Measurements from ENCODE around the gene ZBTB45.
A peak's percentile ranks its signal among the peaks of the same experiment; 100 is the strongest.
"Not testable (repeated sequence)": the region's sequence is repeated elsewhere in the genome, so short reads cannot be mapped to it uniquely, and the experiment has no call there.

Gene ZBTB45

DNA sequence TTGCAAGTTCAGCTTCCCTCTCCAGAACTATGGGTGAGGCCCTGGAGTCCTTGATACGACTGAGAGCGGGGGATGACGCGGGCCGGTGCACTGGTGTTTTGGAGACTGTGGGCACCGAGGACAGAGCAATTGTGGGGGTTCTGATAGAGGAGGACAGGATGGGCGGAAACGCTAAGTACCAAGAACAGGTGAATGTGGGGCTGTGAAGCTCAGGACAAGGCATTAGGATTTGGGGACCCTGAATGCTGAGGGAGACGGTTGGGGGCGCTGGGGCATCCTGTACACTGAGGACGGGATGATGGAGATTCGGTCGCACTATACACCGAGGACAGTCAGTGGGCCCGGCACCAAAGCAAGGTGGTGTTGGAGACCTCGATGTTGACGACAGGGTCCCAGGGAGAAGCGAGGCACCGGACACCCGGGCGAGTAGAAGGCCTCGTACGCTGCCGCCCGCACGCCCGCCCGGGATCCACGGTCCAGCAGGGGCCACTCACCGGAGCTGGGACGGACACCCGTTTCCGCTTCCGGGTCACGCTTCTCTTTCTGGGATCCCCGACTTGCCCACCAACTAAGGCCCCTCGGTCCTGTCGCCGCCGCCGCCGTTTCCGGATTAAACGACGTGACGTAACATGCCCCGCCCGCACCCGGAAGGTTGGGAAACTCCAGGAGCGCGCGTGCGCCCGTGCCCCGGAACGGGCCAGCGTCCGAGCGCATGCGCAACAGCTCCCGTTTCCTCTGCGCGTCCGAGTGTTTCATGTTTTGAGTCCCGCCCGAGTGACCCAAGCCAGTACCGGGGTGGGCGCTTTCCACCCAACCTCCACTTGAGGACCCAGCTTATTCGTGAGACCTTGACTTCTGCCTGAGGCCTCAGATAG, 35.1 kb upstream of the ZBTB45 start, which contains the start of gene CHMP2A:
TSS of gene CHMP2A (minus strand) at position 612 of the 875 bp plus-strand sequence. CDS start 893 bp downstream, outside the sequence.
- FAIRE-seq = peak; percentile 96

DNA sequence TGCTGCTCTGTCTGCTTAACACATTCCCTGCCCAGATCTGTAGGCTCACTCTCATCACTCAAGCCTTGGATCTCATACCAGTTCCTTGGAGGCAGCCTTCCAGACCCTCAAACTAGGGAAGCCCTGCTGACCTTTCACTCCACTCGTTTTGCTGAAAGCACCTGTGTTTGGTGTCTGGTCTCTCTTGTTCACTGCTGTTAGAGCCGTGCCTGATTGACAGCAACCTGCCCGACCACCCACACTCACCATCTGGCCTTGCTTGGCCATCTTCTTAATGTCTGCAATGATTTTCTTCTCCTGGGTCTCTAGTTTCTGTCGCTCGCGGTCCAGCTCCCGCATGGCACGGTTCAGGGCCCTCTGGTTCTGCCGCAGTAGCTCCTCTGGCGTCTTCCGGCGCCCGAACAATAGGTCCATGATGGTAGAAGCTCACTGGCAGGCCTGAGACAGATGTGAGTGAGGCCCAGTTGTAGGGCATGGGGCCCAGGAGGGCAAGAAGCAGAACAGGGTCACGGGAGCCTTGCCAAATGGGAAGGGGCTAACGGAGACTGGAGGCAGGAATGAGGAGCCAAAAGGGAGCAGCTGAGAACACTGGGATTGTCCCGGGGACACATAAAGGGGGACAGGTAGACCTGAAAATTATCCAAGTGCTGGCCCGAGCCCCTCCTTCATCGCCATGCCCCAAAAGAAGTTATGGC, 34.3 kb upstream of the ZBTB45 start:
- no peak for FAIRE-seq

DNA sequence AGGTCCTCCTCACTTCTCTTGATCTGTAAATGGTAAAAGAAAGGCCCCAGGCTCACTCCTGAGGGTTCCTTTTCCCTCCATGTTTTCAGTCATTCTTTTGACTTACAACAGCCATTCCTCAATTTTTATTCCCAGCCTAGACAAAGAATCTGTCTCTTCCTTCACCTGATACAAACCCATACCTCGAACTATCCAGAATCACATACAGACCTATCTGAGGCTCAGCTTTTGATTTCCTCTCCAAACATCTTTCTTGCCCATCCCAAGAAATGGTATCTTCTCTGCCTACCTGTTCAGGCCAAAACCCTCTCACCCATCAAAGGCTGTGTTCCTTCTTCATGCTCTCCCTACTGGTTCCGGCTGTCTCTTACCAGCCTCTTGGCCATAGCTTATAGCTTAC, 33.0 kb upstream of the ZBTB45 start:
- no peak for FAIRE-seq

DNA sequence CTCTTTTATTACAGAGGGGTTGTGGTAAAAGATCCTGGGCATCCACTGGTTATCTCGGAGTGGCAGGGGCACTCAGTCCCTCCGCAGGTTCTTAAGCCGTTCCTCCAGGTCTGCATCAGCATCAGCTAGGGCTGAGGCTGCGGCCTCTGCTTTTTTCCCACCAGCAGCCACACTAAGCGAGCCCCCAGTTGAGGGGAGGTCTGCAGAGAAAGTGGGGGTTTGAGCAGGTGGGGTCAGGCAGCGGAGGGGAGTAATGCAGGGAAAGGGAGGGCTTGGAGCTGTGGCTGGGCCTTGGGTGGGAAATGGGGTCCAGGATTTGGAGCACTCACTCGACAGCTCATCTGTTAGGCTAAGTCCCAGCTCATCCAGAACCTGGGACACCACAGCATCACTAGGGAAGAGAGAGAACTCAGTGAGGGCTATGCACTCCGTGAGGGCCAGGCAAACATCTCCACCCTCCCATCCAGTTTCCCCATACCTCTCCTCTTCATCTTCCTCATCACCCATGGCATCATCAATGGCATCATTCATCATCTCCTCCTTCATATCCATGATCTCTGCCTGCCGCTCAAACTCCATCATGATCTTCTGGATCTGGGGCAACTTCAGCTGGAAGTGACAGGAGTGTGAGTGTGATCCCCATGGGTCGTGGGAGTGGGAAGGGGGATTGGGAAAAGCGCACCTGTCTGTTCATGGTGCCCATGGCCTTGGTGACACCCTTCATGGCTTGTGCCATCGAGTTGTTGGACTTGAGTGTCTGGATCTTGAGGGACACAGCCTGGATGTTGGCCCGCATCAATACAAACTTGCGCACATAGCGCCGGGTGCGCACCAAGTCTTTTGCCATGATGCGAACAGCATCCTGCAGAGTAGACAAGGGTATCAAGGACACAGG, 32.2 kb upstream of the ZBTB45 start:
- FAIRE-seq = no peak

DNA sequence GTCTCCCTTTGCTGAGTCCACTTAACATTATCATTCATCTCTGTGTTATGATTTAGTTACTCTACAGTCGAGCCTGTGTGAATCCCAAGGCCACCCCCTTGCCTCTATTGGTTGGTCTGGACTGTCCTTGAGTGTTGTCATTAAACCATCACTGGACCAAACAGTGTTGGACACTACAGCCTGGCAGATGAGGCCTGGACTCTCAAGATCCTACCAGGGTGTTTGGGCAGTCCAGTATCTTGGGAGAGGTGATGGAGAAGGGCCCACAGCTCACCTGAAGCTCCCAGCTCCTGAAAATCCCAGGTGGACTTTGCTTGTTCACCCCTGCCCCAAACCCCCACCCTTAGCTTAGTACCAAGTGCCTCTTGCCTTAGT, 31.5 kb upstream of the ZBTB45 start:
- FAIRE-seq = no peak

DNA sequence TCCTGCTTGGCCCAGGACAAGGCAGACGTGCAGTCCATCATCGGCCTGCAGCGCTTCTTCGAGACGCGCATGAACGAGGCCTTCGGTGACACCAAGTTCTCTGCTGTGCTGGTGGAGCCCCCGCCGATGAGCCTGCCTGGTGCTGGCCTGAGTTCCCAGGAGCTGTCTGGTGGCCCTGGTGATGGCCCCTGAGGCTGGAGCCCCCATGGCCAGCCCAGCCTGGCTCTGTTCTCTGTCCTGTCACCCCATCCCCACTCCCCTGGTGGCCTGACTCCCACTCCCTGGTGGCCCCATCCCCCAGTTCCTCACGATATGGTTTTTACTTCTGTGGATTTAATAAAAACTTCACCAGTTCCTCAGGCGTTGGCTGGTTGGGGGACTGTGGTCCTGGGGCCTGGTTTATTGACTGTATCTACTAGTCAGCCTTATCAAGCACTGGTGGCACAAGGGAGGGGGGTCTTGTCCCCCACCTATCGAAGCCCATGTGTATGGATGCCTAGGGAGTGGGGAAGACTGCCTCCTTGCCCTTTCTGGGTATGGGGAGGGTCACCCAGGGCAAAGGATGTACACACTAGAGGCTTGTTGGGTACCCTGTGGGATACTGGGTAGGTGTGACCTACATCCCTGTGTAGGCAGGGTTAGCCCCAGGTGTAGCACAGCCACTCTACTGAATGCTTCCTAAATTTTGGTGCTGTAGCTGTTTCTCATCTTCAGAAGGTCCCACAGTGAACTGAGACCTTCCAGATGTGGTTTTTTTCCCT, 30.9 kb upstream of the ZBTB45 start:
- FAIRE-seq = no peak

DNA sequence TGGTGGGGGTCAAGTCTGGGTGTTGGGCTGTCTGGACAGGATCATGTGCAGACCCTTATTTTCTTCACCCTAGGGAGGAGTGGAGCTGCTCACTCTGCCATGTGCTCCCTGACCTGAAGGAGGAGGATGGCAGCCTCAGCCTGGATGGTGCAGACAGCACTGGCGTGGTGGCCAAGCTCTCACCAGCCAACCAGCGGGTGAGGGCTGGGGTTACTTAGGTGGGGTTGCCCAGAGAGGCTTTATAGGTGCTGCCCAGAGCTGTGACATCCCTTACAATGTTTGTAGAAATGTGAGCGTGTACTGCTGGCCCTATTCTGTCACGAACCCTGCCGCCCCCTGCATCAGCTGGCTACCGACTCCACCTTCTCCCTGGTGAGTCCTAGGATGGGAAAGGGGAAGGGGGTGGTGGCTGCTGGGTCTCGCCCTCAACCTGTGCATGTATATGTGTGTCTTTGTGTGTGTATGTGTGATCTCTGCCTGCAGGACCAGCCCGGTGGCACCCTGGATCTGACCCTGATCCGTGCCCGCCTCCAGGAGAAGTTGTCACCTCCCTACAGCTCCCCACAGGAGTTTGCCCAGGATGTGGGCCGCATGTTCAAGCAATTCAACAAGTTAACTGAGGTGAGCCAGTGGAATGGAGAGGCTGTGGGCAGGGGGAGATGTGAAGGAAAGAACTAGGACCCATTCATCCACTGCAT, 30.2 kb upstream of the ZBTB45 start:
- no peak for FAIRE-seq

DNA sequence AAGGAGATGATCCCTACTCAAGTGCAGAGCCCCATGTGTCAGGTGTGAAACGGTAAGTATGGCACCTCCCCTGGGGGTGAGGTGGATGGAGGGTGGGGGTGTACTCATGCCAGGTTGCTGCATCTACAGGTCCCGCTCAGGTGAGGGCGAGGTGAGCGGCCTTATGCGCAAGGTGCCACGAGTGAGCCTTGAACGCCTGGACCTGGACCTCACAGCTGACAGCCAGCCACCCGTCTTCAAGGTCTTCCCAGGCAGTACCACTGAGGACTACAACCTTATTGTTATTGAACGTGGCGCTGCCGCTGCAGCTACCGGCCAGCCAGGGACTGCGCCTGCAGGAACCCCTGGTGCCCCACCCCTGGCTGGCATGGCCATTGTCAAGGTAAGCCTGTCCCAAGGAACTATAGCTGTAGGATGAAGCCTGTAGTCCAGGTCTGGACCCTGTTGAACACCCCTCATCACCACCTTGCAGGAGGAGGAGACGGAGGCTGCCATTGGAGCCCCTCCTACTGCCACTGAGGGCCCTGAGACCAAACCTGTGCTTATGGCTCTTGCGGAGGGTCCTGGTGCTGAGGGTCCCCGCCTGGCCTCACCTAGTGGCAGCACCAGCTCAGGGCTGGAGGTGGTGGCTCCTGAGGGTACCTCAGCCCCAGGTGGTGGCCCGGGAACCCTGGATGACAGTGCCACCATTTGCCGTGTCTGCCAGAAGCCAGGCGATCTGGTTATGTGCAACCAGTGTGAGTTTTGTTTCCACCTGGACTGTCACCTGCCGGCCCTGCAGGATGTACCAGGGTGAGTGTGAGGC, 29.5 kb upstream of the ZBTB45 start:
- no peak for FAIRE-seq

DNA sequence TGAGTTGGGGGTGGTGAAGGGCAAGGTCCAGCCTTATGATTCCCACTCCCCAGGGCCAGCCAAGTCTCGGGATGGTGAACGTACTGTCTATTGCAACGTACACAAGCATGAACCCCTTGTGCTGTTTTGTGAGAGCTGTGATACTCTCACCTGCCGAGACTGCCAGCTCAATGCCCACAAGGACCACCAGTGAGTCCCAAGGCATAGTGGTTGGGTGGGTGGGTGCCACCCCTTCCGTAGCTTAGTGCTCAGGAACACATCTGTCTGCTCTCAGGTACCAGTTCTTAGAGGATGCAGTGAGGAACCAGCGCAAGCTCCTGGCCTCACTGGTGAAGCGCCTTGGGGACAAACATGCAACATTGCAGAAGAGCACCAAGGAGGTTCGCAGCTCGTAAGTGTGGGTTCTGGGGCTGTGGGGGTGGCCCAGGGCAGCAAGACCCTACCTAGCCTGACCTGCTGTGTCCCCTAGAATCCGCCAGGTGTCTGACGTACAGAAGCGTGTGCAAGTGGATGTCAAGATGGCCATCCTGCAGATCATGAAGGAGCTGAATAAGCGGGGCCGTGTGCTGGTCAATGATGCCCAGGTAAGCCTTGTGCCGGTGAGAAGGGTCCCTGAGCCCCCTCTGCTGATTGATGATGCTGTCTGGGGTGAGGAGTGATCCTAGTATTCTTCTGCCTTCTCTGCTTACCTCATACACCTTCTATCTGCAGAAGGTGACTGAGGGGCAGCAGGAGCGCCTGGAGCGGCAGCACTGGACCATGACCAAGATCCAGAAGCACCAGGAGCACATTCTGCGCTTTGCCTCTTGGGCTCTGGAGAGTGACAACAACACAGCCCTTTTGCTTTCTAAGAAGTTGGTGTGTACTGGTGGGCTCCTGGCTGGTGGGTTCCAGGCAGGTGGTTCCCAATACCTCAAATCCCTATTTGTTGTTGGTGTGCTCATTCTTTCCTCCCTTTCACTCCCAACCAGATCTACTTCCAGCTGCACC, 28.0 kb upstream of the ZBTB45 start:
- FAIRE-seq = no peak

DNA sequence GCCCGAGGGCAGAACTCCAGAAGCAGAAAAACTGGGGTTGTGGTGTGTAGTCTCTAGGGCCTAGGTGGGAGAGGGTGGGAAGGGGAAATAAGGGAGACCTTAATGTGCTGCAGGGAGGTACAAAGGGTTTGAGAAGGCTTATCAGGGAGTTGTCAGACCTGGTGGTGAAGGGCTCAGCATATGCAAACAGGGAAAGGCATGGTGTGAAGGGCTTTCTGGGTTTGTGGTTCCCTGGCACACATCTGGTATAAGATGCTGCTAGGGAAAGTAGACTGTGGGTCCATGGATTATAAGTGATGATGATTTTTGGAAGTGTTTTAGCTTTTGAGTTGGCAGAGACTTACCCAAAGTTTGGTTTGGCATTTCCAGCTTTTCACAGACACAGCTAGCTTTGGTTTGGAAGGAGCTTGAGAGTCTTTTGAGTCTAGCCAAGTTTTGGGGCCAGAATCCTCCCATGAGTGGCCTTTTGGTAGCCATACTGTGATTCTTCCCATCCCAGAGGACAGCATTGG, 26.5 kb upstream of the ZBTB45 start:
- FAIRE-seq = no peak

DNA sequence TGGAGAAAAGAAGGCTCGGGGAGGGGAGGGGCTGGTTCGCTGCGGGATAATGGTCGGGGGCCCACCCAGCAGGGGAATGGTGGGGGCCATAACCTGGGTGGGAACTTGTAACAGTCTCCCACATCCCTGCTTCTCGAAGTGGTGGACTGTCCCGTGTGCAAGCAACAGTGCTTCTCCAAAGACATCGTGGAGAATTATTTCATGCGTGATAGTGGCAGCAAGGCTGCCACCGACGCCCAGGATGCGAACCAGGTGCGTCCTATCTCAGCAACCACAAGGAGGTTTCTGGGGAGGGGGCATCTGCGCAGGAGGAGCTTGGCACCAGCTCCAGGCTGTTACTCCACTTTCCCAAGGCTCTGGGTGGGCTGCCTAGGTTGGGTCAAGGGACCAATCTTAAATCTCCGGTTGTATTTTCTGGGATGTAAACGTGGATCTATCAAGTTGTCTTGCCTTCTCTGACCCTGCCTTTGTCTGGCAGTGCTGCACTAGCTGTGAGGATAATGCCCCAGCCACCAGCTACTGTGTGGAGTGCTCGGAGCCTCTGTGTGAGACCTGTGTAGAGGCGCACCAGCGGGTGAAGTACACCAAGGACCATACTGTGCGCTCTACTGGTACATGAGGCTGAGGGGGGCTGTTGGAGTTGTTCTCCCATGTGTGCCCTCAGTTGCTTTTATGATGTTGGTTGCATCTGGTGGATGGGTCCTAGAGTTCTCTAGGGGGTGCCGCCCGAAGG, 25.8 kb upstream of the ZBTB45 start:
- no peak for FAIRE-seq

DNA sequence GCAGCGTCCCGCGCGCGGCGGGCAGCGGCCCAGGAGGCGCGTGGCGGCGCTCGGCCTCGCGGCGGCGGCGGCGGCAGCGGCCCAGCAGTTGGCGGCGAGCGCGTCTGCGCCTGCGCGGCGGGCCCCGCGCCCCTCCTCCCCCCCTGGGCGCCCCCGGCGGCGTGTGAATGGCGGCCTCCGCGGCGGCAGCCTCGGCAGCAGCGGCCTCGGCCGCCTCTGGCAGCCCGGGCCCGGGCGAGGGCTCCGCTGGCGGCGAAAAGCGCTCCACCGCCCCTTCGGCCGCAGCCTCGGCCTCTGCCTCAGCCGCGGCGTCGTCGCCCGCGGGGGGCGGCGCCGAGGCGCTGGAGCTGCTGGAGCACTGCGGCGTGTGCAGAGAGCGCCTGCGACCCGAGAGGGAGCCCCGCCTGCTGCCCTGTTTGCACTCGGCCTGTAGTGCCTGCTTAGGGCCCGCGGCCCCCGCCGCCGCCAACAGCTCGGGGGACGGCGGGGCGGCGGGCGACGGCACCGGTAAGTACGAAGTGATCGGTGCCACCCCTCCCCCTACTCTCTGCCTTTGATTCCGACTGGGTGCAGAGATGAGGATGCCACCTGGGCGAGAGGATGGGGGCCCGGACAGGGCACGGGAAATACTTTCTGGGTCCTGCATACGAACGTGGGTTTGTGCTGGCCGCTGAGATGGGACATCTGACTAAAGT, 25.1 kb upstream of the ZBTB45 start:
- FAIRE-seq = no peak

DNA sequence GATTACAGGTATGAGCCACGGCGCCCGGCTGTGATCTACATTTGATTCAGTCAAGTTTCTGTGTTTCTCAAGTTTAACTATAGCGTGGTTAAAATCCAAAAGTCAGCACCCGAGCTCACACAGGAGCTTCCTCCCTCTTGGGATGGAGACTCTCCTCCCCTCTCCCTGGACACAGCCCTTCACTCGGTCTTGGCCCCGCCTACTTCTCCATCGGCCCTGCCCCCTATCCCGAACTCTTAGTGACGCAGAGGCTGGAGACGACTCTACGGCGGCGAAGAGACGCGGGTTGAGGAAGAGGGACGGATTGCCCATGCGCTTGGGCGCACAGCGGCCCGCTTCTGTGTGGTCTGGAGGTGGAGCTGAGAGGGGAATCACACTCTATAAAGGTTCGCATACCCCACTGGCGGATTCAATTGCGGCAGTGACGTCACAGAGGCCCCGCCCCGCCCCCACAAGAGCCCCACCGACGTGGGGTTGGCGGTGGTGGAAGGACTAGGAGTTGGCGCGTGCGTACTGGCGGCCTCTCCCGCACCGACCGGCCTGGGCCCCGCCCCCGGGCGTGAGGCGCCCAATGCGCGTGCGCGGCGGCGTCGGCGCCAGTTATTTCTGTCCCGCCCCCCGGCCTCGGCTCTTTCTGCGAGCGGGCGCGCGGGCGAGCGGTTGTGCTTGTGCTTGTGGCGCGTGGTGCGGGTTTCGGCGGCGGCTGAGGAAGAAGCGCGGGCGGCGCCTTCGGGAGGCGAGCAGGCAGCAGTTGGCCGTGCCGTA, 24.4 kb upstream of the ZBTB45 start, which contains the start of gene TRIM28:
TSS of gene TRIM28 (plus strand) at position 239 of the 765 bp plus-strand sequence. CDS start 694 bp downstream, outside the sequence.
- FAIRE-seq = peak; percentile 98

DNA sequence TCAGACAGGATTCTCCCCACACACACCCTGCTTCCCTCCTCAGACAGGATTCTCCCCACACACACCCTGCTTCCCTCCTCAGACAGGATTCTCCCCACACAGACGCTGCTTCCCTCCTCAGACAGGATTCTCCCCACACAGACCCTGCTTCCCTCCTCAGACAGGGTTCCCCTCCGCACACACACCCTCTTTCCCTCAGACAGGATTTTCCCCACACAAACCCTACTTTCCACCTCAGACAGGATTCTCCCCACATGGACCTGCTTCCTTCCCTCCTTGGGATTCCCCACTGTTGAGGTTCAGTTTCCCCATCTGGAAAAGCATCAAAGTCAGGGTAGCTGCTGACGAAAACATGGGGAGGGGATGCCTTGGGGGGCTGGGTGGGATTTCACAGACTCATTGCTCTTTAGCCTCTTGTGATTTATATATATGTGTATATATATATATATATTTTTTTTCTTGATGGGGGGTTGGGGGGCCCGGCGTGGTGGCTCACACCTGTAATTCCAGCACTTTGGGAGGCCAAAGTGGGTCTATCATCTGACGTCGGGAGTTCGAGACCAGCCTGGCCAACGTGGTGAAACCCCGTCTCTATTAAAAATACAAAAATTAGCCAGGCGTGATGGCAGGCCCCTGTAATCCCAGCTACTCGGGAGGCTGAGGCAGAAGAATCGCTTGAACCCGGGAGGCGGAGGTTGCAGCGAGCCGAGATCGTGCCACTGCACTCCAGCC, 23.2 kb upstream of the ZBTB45 start:
- FAIRE-seq = not testable (repeated sequence)

DNA sequence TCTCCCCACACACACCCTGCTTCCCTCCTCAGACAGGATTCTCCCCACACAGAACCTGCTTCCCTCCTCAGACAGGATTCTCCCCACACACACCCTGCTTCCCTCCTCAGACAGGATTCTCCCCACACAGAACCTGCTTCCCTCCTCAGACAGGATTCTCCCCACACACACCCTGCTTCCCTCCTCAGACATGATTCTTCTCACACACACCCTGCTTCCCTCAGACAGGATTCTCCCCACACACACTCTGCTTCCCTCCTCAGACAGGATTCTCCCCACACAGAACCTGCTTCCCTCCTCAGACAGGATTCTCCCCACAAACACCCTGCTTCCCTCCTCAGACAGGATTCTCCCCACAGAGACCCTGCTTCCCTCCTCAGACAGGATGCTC, 19.6 kb upstream of the ZBTB45 start:
- not testable (repeated sequence) for FAIRE-seq
